ENCODE data around the gene DIAPH1. TPM values are rescaled to one million over a fixed set of nuclear protein-coding genes. Genes with fewer than 3 reads are reported as not detected.

The DIAPH1 gene
- polyA plus RNA-seq, 4 donors, result 58.4 to 97.3 (median 90.6) TPM

DNA sequence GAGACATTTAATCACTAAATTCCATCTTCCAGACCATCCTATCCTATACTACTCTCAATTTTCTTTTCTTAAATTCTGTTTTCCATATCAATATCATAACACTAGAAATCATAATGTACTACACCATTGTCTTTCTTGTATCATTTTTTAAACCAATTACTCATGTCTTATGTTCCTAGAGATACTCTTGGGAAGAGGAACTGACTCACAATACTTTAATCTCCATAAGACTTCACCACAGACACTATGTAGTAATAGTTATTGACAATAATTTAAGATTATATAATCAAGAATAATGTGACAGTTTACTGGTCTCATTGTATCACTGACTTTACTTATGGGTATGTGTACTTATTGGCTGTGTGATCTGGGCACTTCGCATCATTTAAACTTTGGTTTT is 86.1 kb downstream of the DIAPH1 start:
- no peak for DNase-seq
- 96 to 100% (median 100%) methylated on average over 1 of the region's 1 CpG for WGBS, 3 donors
- FAIRE-seq, result no peak
- Histone ChIP-seq H3K4me3 (ENCODE audit: low read depth in 1 of 3, low read length in 3 of 3) (no peak overlapping the region), H3K4me1 (ENCODE audit: control insufficient read depth in 3 of 3, insufficient read depth in 2 of 3, low read depth in 1 of 3, low read length in 2 of 3) (no peaks in the 10 kb centered on the region), H3K9me3 (ENCODE audit: control insufficient read depth in 2 of 2, insufficient read depth in 1 of 2, low read depth in 1 of 2, low read length in 1 of 2) (no peaks in the 10 kb centered on the region), H3K27ac (ENCODE audit: low read depth in 1 of 3, low read length in 2 of 3) (no peak overlapping the region), H3K27me3 (ENCODE audit: control insufficient read depth in 3 of 3, insufficient read depth in 3 of 3, low read length in 3 of 3) (no peaks in the 10 kb centered on the region), H3K36me3 (ENCODE audit: control insufficient read depth in 3 of 3, insufficient read depth in 2 of 3, low read depth in 1 of 3, low read length in 3 of 3) (peaks cover 9 to 41% (median 38%) of the 10 kb centered on the region in 3 donors)

DNA sequence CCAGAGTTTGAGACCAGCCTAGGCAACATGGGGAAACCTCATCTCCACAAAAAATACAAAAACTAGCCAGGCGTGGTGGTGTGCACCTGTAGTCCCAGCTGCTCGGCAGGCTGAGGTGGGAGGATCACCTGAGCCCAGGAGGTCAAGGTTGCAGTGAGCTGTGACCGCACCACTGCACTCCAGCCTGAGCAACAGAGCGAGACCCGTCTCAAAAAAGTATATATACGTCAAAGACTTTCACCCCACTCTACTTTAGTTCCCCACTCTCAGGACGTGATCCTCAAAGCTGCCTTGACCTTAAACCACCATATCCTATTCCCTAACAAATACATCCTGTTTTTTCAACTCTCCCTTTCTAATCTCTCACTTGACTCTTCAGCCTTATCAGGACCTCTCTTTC is 88.9 kb downstream of the DIAPH1 start:
- Histone ChIP-seq H3K9me3 (ENCODE audit: control insufficient read depth in 2 of 2, insufficient read depth in 1 of 2, low read depth in 1 of 2, low read length in 1 of 2) (no peaks in the 10 kb centered on the region), H3K4me3 (ENCODE audit: low read depth in 1 of 3, low read length in 3 of 3) (no peak overlapping the region), H3K27ac (ENCODE audit: low read depth in 1 of 3, low read length in 2 of 3) (no peak overlapping the region), H3K27me3 (ENCODE audit: control insufficient read depth in 3 of 3, insufficient read depth in 3 of 3, low read length in 3 of 3) (no peaks in the 10 kb centered on the region), H3K4me1 (ENCODE audit: control insufficient read depth in 3 of 3, insufficient read depth in 2 of 3, low read depth in 1 of 3, low read length in 2 of 3) (peaks cover 0 to 11% (median 4%) of the 10 kb centered on the region in 3 donors), H3K36me3 (ENCODE audit: control insufficient read depth in 3 of 3, insufficient read depth in 2 of 3, low read depth in 1 of 3, low read length in 3 of 3) (peaks cover 12 to 48% (median 40%) of the 10 kb centered on the region in 3 donors)
- DNase-seq (no peak), FAIRE-seq (no peak)
- 88 to 95% (median 93%) methylated on average over 7 of the region's 7 CpGs for WGBS, 3 donors

DNA sequence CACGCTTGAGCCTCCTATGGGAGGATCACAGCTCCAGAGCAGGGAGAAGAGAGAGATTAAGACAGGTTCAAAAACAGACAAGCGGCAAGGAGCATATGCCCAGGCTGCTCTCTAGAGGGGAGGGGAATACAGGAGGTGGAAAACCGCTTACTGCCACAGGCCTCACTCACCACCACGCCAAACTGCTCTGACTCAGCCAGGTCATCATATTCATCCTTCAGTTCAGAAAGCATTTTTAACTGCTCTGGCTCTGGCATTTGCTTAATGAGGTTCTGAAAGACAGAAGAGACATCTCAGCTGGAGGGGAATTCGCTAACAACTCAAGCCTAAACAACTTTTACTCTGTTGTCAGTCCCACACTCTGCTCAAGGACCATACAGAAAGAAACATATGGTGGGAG is 89.8 kb downstream of the DIAPH1 start:
- H3K27me3 ChIP-seq (ENCODE audit: control insufficient read depth in 3 of 3, insufficient read depth in 3 of 3, low read length in 3 of 3), result no peaks in the 10 kb centered on the region
- no peak for FAIRE-seq
- peaks cover 12 to 54% (median 41%) of the 10 kb centered on the region in 3 donors for H3K36me3 ChIP-seq (ENCODE audit: control insufficient read depth in 3 of 3, insufficient read depth in 2 of 3, low read depth in 1 of 3, low read length in 3 of 3)
- WGBS, 3 donors, result 67 to 90% (median 88%) methylated on average over 5 of the region's 5 CpGs
- peak overlapping the region in 2 of 3 donors; percentile 12 to 54 for H3K27ac ChIP-seq (ENCODE audit: low read depth in 1 of 3, low read length in 2 of 3)
- H3K9me3 ChIP-seq (ENCODE audit: control insufficient read depth in 2 of 2, insufficient read depth in 1 of 2, low read depth in 1 of 2, low read length in 1 of 2), result no peaks in the 10 kb centered on the region
- no peak overlapping the region for H3K4me3 ChIP-seq (ENCODE audit: low read depth in 1 of 3, low read length in 3 of 3)
- no peak for DNase-seq
- peaks cover 0 to 18% (median 4%) of the 10 kb centered on the region in 3 donors for H3K4me1 ChIP-seq (ENCODE audit: control insufficient read depth in 3 of 3, insufficient read depth in 2 of 3, low read depth in 1 of 3, low read length in 2 of 3)

DNA sequence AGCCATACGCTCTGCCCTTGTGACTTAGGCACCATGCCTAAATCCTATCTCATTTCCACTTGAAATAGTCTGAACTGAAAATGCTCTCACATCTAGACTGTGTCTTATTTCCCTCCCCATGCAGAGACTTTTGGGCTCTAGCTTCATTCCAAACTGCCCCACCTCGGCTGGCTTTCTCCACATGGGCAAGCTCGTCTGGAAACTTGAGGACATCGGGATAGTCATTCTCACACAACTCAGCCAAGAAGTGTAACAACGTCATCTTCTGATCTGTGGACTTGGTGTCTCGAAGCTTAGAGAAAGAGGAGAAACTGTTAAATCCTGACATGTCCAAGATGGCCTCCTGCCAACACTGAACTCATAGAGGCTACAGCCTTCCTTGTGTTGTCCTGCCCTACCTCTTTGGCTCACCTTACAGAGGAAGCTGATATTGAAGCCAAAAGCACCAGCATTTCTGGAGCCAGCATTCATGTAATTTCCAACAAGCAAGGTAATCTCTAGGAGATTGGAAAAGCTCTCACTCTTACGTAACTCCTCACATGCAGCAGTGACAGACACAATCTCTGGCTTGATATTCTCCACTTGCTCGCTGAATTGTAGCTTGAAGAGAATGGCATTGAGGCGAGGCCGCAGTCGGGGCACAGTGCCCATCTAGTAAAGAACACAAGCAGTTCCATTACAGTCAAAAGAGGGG is 90.4 kb downstream of the DIAPH1 start:
- Histone ChIP-seq H3K27me3 (ENCODE audit: control insufficient read depth in 3 of 3, insufficient read depth in 3 of 3, low read length in 3 of 3) (no peaks in the 10 kb centered on the region), H3K4me1 (ENCODE audit: control insufficient read depth in 3 of 3, insufficient read depth in 2 of 3, low read depth in 1 of 3, low read length in 2 of 3) (peaks cover 0 to 19% (median 4%) of the 10 kb centered on the region in 3 donors), H3K27ac (ENCODE audit: low read depth in 1 of 3, low read length in 2 of 3) (peak overlapping the region in 2 of 3 donors; percentile 12 to 54), H3K36me3 (ENCODE audit: control insufficient read depth in 3 of 3, insufficient read depth in 2 of 3, low read depth in 1 of 3, low read length in 3 of 3) (peaks cover 12 to 52% (median 41%) of the 10 kb centered on the region in 3 donors), H3K4me3 (ENCODE audit: low read depth in 1 of 3, low read length in 3 of 3) (no peak overlapping the region), H3K9me3 (ENCODE audit: control insufficient read depth in 2 of 2, insufficient read depth in 1 of 2, low read depth in 1 of 2, low read length in 1 of 2) (no peaks in the 10 kb centered on the region)
- FAIRE-seq (no peak), DNase-seq (no peak)
- WGBS, 3 donors, result 75 to 95% (median 94%) methylated on average over 11 of the region's 11 CpGs

DNA sequence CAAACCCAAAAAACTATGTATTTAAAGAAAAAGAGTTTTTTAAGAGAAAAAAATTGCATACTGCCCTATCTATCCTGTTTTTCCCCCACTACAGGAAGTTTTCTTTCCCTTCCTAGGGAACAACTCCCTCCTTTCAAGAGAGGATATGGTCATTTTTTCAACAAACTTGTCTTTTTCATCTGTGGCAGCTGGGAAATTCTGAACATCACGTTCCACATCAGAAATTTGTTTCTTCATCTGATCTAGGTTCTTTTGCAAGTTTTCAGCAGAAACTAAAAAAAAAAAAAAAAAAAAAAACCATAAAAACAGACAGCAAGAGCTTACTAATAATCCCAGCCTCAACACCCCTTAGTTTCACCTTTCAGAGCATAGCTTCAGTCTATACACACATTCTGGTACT is 91.4 kb downstream of the DIAPH1 start:
- Histone ChIP-seq H3K4me1 (ENCODE audit: control insufficient read depth in 3 of 3, insufficient read depth in 2 of 3, low read depth in 1 of 3, low read length in 2 of 3) (peaks cover 0 to 19% (median 4%) of the 10 kb centered on the region in 3 donors), H3K4me3 (ENCODE audit: low read depth in 1 of 3, low read length in 3 of 3) (no peak overlapping the region), H3K27ac (ENCODE audit: low read depth in 1 of 3, low read length in 2 of 3) (no peak overlapping the region), H3K27me3 (ENCODE audit: control insufficient read depth in 3 of 3, insufficient read depth in 3 of 3, low read length in 3 of 3) (no peaks in the 10 kb centered on the region), H3K36me3 (ENCODE audit: control insufficient read depth in 3 of 3, insufficient read depth in 2 of 3, low read depth in 1 of 3, low read length in 3 of 3) (peaks cover 15 to 52% (median 41%) of the 10 kb centered on the region in 3 donors), H3K9me3 (ENCODE audit: control insufficient read depth in 2 of 2, insufficient read depth in 1 of 2, low read depth in 1 of 2, low read length in 1 of 2) (no peaks in the 10 kb centered on the region)
- DNase-seq (no peak), FAIRE-seq (no peak)
- WGBS, 3 donors, result 48 to 93% (median 83%) methylated on average over 1 of the region's 1 CpG

DNA sequence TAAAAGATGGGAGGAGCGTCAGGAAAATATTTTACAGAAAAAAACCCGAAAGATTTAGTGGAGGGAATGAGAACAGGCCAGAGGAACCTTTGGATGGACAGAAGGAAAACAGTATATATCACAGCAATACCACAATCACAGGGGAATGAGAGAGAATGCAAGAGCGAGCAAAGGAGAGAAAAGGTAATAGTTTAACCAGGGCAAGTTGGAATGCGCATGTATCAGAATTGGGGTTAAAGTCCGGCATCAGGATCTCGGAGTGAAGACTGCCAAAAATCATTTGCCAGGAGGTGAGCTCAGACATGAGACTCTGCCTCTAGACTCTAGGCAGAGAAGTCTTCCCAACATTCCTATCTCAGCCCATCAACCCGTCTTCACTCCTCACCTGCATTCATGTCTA is 93.1 kb downstream of the DIAPH1 start:
- peaks cover 13 to 49% (median 39%) of the 10 kb centered on the region in 3 donors for H3K36me3 ChIP-seq (ENCODE audit: control insufficient read depth in 3 of 3, insufficient read depth in 2 of 3, low read depth in 1 of 3, low read length in 3 of 3)
- no peaks in the 10 kb centered on the region for H3K9me3 ChIP-seq (ENCODE audit: control insufficient read depth in 2 of 2, insufficient read depth in 1 of 2, low read depth in 1 of 2, low read length in 1 of 2)
- H3K27ac ChIP-seq (ENCODE audit: low read depth in 1 of 3, low read length in 2 of 3), result peak overlapping the region in 2 of 3 donors; percentile 56 to 77
- 29 to 64% (median 49%) methylated on average over 7 of the region's 7 CpGs for WGBS, 3 donors
- FAIRE-seq (no peak), DNase-seq (peak; percentile 60 to 78)
- H3K4me1 ChIP-seq (ENCODE audit: control insufficient read depth in 3 of 3, insufficient read depth in 2 of 3, low read depth in 1 of 3, low read length in 2 of 3), result peaks cover 2 to 25% (median 4%) of the 10 kb centered on the region in 3 donors
- no peaks in the 10 kb centered on the region for H3K27me3 ChIP-seq (ENCODE audit: control insufficient read depth in 3 of 3, insufficient read depth in 3 of 3, low read length in 3 of 3)
- H3K4me3 ChIP-seq (ENCODE audit: low read depth in 1 of 3, low read length in 3 of 3), result no peak overlapping the region

DNA sequence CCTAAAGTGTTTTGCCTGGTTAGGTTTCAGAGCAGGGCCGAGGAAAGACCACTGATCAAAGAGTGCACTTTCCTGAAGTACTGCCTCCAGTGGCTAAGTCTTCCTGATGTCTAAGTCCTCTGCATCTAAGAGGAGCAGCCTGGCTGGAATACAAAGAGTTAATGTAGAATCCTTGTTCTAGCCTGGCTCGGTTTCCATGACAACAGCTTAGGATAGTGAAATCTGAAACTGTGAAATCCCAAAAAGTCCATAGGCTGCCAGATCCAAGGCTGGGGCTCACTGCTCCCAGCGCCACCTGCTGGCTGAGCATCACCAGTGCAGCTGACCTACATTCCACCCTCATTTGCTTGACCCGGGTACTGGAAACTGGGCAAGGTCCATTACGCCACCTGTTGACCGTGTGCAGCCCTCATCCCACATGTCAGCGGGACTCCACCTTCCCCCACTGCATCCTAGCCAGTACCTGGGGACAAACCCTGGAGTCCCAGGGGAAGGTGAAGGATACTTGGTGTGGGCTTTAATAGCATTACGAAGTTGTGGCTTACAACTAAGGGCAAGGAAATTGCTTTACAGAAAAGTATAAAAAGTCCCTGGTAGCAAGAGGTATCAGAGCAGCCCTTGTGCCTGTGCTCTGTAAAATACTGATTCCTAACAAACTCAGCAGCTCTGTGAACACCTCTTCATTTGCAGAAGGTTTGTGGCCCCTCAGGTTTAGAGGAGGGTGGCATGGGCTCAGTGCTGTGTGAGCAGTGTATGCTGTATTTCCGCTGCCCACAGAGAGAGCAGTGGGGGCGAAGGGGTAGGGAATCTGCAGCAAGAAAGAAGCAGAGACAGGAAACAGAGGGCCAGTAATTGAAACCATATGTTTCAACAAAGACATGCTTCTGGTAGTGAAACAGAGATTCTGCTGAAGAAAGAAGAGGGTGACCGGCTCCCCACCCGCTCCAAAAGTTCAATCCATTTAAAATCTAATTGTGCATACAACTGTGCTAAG is 93.9 kb downstream of the DIAPH1 start:
- Histone ChIP-seq H3K4me1 (ENCODE audit: control insufficient read depth in 3 of 3, insufficient read depth in 2 of 3, low read depth in 1 of 3, low read length in 2 of 3) (peaks cover 2 to 25% (median 4%) of the 10 kb centered on the region in 3 donors), H3K27ac (ENCODE audit: low read depth in 1 of 3, low read length in 2 of 3) (peak overlapping the region; percentile 8 to 77 (median 50)), H3K27me3 (ENCODE audit: control insufficient read depth in 3 of 3, insufficient read depth in 3 of 3, low read length in 3 of 3) (no peaks in the 10 kb centered on the region), H3K9me3 (ENCODE audit: control insufficient read depth in 2 of 2, insufficient read depth in 1 of 2, low read depth in 1 of 2, low read length in 1 of 2) (no peaks in the 10 kb centered on the region), H3K36me3 (ENCODE audit: control insufficient read depth in 3 of 3, insufficient read depth in 2 of 3, low read depth in 1 of 3, low read length in 3 of 3) (peaks cover 13 to 52% (median 39%) of the 10 kb centered on the region in 3 donors), H3K4me3 (ENCODE audit: low read depth in 1 of 3, low read length in 3 of 3) (no peak overlapping the region)
- DNase-seq (peak; percentile 78 to 87), FAIRE-seq (no peak)
- 33 to 47% (median 43%) methylated on average over 12 of the region's 12 CpGs for WGBS, 3 donors

DNA sequence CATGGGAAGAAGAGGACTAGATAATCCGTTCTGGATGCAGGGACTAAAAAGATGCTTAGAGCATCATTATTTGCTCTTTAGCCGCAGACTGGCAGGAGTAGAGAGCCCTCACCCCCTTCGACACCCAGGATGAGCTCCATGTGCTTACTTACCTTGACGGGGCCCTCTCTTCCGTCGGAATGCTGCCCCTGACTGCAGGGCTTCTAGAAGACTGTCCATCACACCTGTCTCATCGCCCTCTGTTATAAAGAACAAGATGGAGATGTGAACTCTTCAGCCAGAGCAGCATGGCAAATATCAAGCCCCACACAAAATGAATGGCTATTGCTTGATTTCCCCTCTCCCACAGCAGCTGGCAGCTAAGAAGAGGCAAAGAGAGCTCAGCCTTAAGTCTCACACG is 94.8 kb downstream of the DIAPH1 start:
- H3K4me3 ChIP-seq (ENCODE audit: low read depth in 1 of 3, low read length in 3 of 3), result no peak overlapping the region
- WGBS, 3 donors, result 91 to 98% (median 97%) methylated on average over 8 of the region's 8 CpGs
- peaks cover 13 to 44% (median 42%) of the 10 kb centered on the region in 3 donors for H3K36me3 ChIP-seq (ENCODE audit: control insufficient read depth in 3 of 3, insufficient read depth in 2 of 3, low read depth in 1 of 3, low read length in 3 of 3)
- H3K27me3 ChIP-seq (ENCODE audit: control insufficient read depth in 3 of 3, insufficient read depth in 3 of 3, low read length in 3 of 3), result no peaks in the 10 kb centered on the region
- peaks cover 2 to 25% (median 4%) of the 10 kb centered on the region in 3 donors for H3K4me1 ChIP-seq (ENCODE audit: control insufficient read depth in 3 of 3, insufficient read depth in 2 of 3, low read depth in 1 of 3, low read length in 2 of 3)
- FAIRE-seq (no peak), DNase-seq (no peak)
- peak overlapping the region in 1 of 3 donors; percentile 77 for H3K27ac ChIP-seq (ENCODE audit: low read depth in 1 of 3, low read length in 2 of 3)
- H3K9me3 ChIP-seq (ENCODE audit: control insufficient read depth in 2 of 2, insufficient read depth in 1 of 2, low read depth in 1 of 2, low read length in 1 of 2), result no peaks in the 10 kb centered on the region

Data from small intestine (tissue), 7 donors.